Measurements from ENCODE around the gene BLCAP. TPM values are rescaled to one million over a fixed set of nuclear protein-coding genes. Genes with fewer than 3 reads are reported as not detected.
A peak's percentile ranks its signal among the peaks of the same experiment; 100 is the strongest.
"Not testable (repeated sequence)": the region's sequence is repeated elsewhere in the genome, so short reads cannot be mapped to it uniquely, and the experiment has no call there.

The BLCAP gene, protein sequence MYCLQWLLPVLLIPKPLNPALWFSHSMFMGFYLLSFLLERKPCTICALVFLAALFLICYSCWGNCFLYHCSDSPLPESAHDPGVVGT
- polyA plus RNA-seq (ENCODE audit: insufficient read length in 3 of 3) = 10 to 100 TPM; 79.0 to 92.9 (median 81.9) TPM
- long read RNA-seq, donor 1, transcript BLCAP-215 (2 exons, 2,017 nt) = major isoform, 24 of 27 reads
- long read RNA-seq, donor 1, partial matches to known transcripts = 0 of 27 reads
- long read RNA-seq, donor 1, other reads (novel, unspliced or antisense) = 0 of 27 reads
- long read RNA-seq, donor 2, full-length matches to known transcripts = 34 of 34 reads
- long read RNA-seq, donor 2, partial matches to known transcripts = 0 of 34 reads
- long read RNA-seq, donor 2, other reads (novel, unspliced or antisense) = 0 of 34 reads
- long read RNA-seq, donor 3, full-length matches to known transcripts = 74 of 74 reads
- long read RNA-seq, donor 3, partial matches to known transcripts = 0 of 74 reads
- long read RNA-seq, donor 3, other reads (novel, unspliced or antisense) = 0 of 74 reads
- long read RNA-seq, donor 4, full-length matches to known transcripts = 42 of 42 reads
- long read RNA-seq, donor 4, partial matches to known transcripts = 0 of 42 reads
- long read RNA-seq, donor 4, other reads (novel, unspliced or antisense) = 0 of 42 reads
- long read RNA-seq, donor 5, full-length matches to known transcripts = 80 of 80 reads
- long read RNA-seq, donor 5, partial matches to known transcripts = 0 of 80 reads
- long read RNA-seq, donor 5, other reads (novel, unspliced or antisense) = 0 of 80 reads
- long read RNA-seq, donor 6, full-length matches to known transcripts = 42 of 42 reads
- long read RNA-seq, donor 6, partial matches to known transcripts = 0 of 42 reads
- long read RNA-seq, donor 6, other reads (novel, unspliced or antisense) = 0 of 42 reads
- long read RNA-seq, donor 7, full-length matches to known transcripts = 54 of 159 reads
- long read RNA-seq, donor 7, partial matches to known transcripts = 58 of 159 reads
- long read RNA-seq, donor 7, other reads (novel, unspliced or antisense) = 47 of 159 reads
- long read RNA-seq, donor 8, full-length matches to known transcripts = 72 of 72 reads
- long read RNA-seq, donor 8, partial matches to known transcripts = 0 of 72 reads
- long read RNA-seq, donor 8, other reads (novel, unspliced or antisense) = 0 of 72 reads
- long read RNA-seq, donor 9, full-length matches to known transcripts = 45 of 45 reads
- long read RNA-seq, donor 9, partial matches to known transcripts = 0 of 45 reads
- long read RNA-seq, donor 9, other reads (novel, unspliced or antisense) = 0 of 45 reads
- long read RNA-seq, donor 10, full-length matches to known transcripts = 40 of 40 reads
- long read RNA-seq, donor 10, partial matches to known transcripts = 0 of 40 reads
- long read RNA-seq, donor 10, other reads (novel, unspliced or antisense) = 0 of 40 reads
- long read RNA-seq, donor 11, full-length matches to known transcripts = 45 of 45 reads
- long read RNA-seq, donor 11, partial matches to known transcripts = 0 of 45 reads
- long read RNA-seq, donor 11, other reads (novel, unspliced or antisense) = 0 of 45 reads
- long read RNA-seq, donor 12, full-length matches to known transcripts = 15 of 39 reads
- long read RNA-seq, donor 12, partial matches to known transcripts = 24 of 39 reads
- long read RNA-seq, donor 12, other reads (novel, unspliced or antisense) = 0 of 39 reads
- long read RNA-seq, donor 13, full-length matches to known transcripts = 67 of 67 reads
- long read RNA-seq, donor 13, partial matches to known transcripts = 0 of 67 reads
- long read RNA-seq, donor 13, other reads (novel, unspliced or antisense) = 0 of 67 reads
- long read RNA-seq, donor 14, full-length matches to known transcripts = 30 of 30 reads
- long read RNA-seq, donor 14, partial matches to known transcripts = 0 of 30 reads
- long read RNA-seq, donor 14, other reads (novel, unspliced or antisense) = 0 of 30 reads
- long read RNA-seq, donor 15, full-length matches to known transcripts = 32 of 83 reads
- long read RNA-seq, donor 15, partial matches to known transcripts = 19 of 83 reads
- long read RNA-seq, donor 15, other reads (novel, unspliced or antisense) = 32 of 83 reads
- long read RNA-seq, donor 16, full-length matches to known transcripts = 139 of 546 reads
- long read RNA-seq, donor 16, partial matches to known transcripts = 238 of 546 reads
- long read RNA-seq, donor 16, other reads (novel, unspliced or antisense) = 169 of 546 reads

- DNase-seq (ENCODE audit: extremely low read depth in 1 of 11, low read depth in 9 of 11, low spot score in 4 of 11) = peak in 9 of 11 donors; percentile 78 to 95 (median 87)
Observed at GRCh38 chr20:37527638-37528445, at the start of gene BLCAP. TSS of gene BLCAP (minus strand) at chr20:37527876. CDS start at chr20:37519174, 8,702 bp downstream.

GRCh38 chr20:37577436-37577835, 49.8 kb upstream of the BLCAP start:
- DNase-seq (ENCODE audit: extremely low read depth in 1 of 11, low read depth in 9 of 11, low spot score in 4 of 11) = not testable (repeated sequence)

DNA sequence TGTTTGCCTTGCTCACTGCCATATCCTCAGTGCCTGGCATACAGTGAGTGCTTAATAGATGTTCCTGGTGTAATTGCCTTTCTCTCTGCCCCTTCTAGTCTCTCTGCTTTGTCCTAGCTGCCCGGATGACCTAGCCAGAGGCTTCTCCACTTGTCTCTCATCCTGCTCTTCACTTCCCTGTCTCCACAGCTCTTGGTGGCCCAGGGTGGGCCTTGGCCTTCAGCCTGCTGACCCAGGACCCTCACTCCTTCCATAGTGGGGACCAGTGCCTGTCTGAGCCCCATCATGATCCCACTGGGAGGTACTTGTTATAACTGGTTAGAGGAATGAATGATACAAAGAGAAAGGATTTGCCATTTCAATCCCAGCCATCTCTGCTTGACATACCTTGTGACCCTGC, 49.2 kb upstream of the BLCAP start:
- DNase-seq (ENCODE audit: extremely low read depth in 1 of 11, low read depth in 9 of 11, low spot score in 4 of 11) = no peak

GRCh38 chr20:37575884-37576283, 48.2 kb upstream of the BLCAP start:
- DNase-seq (ENCODE audit: extremely low read depth in 1 of 11, low read depth in 9 of 11, low spot score in 4 of 11) = no peak

DNA sequence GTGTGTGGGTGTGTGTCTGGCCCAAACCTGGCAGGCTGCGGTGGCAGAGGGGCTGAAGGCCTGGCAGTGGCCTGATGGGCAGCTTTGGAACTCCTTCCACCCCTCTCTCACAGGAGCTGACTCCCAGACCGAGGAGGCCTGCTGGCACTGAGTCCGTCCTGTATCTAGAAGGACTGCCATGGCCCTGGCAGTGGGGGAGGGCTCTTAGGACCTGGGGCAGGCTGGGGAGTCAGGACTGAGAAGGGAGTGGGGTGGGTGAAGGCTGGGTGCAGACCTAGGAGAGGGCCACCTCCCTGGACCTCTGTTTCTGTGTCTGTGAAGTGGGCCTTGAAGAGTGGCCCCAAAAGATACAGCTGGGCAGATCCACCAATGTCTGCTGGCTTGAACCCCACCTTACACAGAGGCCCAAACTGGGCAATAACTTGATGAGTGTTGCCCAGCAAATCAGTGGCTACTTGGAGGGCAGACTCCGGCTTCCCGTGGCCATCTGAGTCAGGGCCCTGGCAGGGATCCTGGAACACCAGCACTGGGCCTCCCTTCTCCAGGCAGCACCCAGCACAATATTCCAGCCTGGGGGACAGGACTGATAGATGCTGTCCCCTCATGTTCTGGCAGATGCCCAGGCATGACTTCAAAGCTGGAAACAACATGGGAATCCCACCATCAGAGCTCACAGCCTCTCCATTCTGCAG, 46.7 kb upstream of the BLCAP start:
- DNase-seq (ENCODE audit: extremely low read depth in 1 of 11, low read depth in 9 of 11, low spot score in 4 of 11) = no peak

DNA sequence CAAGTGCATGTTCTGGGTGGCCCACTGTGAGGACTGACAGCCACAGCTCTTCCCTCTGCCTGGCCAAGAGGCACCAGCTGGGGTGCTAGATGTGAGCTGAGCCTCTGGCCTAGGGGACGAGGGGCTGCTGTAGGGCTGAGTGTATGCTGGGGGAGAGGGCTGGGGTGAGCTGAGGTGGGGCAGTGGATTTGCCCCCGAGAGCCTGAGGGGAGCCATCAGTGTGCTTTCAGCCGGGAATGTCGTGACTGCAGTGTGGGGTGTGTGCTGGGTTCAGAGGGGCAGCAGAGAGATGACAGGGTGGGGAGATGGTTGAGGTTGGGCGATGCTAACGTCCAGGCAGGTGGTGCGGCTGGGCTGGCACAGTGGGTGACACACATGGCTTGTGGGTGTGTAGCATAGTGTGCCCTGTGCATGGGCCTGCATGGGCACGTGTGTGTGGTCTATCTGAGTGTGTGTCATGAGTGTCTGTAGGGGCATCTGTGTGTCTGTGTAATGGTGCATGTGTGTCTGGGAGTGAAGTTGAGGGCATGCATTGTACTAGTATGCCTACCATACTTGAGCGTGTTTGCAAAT, 46.0 kb upstream of the BLCAP start:
- no peak for DNase-seq (ENCODE audit: extremely low read depth in 1 of 11, low read depth in 9 of 11, low spot score in 4 of 11)

- DNase-seq (ENCODE audit: extremely low read depth in 1 of 11, low read depth in 9 of 11, low spot score in 4 of 11) = no peak
Observed at GRCh38 chr20:37571033-37571432, 43.4 kb upstream of the BLCAP start.

DNA sequence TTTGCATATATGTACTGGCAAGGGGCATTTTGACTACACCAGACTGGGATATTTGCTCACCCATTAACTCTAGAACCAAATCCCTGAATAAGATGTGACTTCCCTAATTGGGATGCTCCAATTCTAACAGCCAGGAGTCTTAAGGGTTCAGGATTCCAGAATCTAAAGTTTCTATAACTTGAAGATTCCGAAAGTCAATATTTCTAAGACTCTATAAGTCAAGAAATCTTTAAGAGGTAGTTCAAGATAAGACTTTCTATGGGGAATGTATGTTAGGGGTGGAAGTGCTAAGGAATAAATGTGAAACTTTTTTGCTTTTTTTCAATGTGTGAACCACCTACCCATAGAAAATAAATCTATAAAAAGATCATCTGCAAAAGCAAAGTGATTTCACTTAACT, 42.7 kb upstream of the BLCAP start:
- DNase-seq (ENCODE audit: extremely low read depth in 1 of 11, low read depth in 9 of 11, low spot score in 4 of 11) = no peak

DNA sequence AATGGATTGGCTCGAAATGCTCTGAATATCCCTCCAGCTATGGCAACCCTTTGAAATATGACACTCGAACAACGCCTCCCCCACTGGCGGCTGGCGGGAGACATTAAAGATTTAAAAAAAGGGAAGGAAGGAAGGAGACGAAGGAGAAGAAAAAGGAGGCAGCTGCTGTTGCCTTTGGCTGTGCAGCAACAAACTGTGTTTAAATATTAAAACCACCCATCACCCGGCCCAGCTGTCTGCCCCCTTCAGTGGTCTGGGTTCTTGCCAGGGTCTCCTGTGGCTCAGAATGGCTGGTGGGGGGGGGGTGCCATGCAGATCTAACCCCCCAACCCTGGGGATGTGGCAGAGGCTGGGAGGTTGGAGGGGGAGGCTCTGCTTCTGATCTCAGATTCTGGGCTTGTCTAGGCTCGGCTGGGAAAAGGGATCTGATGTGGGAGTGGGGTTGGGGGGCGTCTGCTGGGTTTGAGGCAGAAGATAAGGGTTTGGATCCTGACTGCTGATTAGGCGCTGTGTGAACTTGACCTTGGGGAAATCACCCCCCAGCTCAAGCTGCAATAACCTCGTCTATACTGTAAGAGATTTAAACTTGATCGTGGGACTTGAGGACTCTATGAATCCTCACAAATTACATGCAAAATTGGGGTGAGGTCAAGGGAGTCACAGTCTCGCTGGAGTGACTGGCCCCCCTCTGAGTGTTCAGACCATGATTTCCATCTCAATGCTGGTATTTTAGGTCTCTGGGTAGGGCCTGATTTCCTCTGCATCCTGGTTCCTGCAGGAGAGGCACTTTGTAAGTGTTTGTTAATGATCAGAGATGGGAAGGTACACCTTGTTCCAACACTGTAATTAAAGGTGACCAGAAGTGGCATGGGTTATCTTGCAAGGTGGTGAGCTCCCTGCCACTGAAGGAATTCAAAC, 40.3 kb upstream of the BLCAP start:
- peak in 8 of 11 donors; percentile 35 to 65 (median 52) for DNase-seq (ENCODE audit: extremely low read depth in 1 of 11, low read depth in 9 of 11, low spot score in 4 of 11)

DNA sequence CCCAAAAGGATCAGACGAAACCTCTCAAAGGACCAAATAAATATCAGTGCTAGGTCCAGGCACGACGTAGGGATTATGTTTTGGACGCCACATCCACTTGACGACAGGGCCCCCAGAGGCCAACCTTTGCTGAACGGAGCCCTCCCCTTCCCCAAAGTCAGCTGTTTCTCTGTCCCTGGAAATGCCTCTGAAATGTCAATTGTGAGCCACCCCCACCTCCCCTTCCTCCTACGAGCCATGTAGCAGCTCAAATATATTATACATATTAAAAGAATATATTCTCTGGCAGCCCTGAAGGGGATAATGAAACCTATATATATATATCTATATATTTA, 39.6 kb upstream of the BLCAP start:
- DNase-seq (ENCODE audit: extremely low read depth in 1 of 11, low read depth in 9 of 11, low spot score in 4 of 11) = no peak

GRCh38 chr20:37566590-37567330, 39.1 kb upstream of the BLCAP start:
- DNase-seq (ENCODE audit: extremely low read depth in 1 of 11, low read depth in 9 of 11, low spot score in 4 of 11) = no peak

- DNase-seq (ENCODE audit: extremely low read depth in 1 of 11, low read depth in 9 of 11, low spot score in 4 of 11) = peak in 2 of 11 donors; percentile 37 to 49
Observed at GRCh38 chr20:37565134-37565811, 37.6 kb upstream of the BLCAP start.

DNA sequence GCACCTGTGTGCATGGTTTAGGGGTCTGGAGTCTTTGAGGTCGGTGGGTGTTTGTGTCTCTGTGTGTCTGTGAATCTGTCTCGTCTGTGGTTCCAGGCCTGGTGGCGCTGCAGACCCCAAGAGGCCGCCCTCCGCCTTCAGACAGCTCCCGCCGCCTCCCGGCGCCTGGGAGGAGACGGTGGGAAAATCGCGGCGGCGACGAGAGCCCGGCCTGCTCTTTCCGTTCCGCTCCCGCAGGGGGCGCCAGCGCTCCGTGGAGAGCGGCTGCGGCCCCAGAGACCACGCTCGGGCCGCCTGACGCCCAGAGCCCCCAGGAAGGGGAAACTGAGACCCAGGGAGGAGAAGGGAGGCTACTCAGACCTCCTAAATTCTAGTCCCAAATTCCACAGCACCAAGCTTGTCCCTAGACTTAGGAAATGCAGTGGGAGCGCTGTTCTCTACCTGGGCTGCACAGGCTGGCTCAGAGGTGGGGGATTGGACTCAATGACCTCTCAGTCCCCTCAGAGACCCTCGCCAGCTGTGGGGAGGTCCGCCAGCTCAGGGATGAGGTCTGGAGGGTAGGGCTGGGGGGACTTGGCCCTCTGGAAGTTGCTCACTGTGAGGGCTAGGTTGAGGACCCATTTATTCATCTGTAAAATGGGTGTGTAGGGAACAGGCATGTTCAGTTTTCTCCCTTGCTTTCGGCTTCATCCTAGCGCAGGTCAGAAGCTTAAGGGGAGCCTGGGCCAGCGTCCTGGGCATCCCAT, 36.9 kb upstream of the BLCAP start:
- DNase-seq (ENCODE audit: extremely low read depth in 1 of 11, low read depth in 9 of 11, low spot score in 4 of 11) = peak in 2 of 11 donors; percentile 35 to 56
